ENCODE measurements around the gene ANKRD7. TPM values are rescaled to one million over a fixed set of nuclear protein-coding genes. Genes with fewer than 3 reads are reported as not detected.
A peak's percentile ranks its signal among the peaks of the same experiment; 100 is the strongest.

The ANKRD7 gene, protein sequence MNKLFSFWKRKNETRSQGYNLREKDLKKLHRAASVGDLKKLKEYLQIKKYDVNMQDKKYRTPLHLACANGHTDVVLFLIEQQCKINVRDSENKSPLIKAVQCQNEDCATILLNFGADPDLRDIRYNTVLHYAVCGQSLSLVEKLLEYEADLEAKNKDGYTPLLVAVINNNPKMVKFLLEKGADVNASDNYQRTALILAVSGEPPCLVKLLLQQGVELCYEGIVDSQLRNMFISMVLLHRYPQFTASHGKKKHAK
- 0.27 and 0.74 TPM in 2 replicates for total RNA-seq (2014; rRNA removed; shearing (Covaris generic))
- polyA plus RNA-seq (2015; cell fraction: cytosol; rRNA removed) = 0.08 and 0.51 TPM in 2 replicates
- not detected in 2 replicates for polyA plus RNA-seq (2015; cell fraction: nucleus; rRNA removed)

DNA sequence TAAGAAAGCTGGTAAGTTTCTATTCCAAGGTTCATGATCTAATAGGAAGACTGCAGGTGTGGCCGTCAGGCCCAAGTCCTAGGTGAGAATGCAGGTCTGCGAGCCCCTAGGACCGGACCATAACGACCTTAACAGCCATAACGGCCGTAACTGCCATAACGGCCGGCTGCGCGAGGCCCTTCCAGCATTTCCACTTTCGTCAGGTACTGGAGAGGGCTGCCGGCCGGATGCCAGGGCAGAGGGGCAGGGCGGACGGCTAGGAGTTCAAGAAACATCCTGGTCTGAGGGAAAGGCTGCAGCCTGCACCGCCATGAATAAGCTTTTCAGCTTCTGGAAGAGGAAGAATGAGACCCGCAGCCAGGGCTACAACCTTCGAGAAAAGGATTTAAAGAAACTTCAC lies at the start of gene ANKRD7:
ANKRD7 (plus strand) TSS at position 184 of the 400 bp plus-strand sequence; CDS start at position 311, 127 bp downstream.
- no peak for DNase-seq (ENCODE audit: low read depth)

DNA sequence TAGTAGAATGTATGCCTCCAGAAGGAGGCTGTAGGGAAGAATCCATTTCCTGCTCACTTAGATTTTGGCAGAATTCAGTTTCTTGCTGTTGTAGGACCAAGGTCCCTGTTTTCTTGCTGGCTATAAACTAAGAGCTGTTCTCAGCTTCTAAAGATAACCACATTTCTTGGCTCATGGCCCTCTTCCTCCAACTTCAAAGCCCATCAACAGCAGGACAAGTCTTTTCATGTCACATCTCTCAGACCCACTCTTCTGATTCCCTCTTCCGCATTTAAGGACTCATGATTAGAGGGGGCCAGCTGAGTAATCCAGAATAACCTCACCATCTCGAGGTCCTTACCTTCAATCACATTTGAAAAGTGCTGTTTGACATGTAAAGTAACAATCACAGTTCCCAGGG lies 48.8 kb upstream of the ANKRD7 start:
- no peak for DNase-seq (ENCODE audit: low read depth)

DNA sequence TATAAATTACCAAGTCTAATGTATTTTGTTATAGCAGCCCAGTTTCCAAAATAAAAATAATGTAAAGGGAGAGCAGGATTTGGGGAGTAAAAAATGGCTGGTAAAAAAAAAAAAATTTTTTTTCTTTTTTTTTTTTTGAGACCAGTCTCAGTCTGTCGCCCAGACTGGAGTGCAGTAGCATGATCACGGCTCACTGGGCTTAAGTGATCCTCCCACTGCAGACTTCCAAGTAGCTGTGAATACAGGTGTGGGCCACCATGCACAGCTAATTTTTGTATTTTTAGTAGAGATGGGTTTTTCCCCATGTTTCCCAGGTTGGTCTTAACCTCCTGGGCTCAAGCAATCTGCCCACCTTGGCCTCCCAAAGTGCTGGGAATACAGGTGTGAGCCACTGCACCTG lies 45.3 kb upstream of the ANKRD7 start:
- no peak for DNase-seq (ENCODE audit: low read depth)

DNA sequence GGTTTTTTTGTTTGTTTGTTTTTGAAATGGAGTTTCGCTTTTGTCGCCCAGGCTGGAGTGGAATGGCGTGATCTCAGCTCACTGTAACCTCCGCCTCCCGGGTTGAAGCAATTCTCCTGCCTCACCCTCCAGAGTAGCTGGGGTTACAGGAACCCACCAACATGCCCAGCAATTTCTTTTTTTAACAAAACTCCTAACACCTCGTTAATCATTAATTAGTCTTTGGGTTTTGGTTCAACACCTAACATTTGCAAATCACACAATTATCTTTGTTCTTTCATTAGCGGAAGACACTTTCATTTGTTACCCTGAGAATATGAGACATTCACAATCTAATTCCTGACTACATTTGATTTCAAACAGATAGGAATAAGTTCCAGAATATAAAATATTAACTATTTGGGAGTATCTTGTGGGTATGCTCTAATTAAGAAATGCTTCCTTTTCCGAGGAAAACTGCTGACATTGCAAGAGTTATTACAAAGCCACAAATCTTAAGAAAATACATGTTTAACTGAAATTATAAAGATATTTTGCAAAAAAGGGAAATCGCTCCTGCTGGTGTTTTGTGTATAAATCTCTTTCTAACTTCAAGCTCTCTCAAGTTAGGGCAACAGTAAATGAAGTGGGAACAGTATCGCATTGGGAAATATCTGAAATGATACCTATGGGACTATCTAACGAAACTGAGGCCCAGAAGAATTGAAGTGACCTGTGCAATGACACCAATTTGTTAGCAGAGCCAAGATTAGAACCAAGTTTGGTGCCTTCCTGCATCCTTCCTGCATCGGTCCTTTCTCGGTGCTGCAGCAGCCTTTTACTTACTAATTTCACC lies 41.7 kb upstream of the ANKRD7 start:
- DNase-seq (ENCODE audit: low read depth) = no peak

DNA sequence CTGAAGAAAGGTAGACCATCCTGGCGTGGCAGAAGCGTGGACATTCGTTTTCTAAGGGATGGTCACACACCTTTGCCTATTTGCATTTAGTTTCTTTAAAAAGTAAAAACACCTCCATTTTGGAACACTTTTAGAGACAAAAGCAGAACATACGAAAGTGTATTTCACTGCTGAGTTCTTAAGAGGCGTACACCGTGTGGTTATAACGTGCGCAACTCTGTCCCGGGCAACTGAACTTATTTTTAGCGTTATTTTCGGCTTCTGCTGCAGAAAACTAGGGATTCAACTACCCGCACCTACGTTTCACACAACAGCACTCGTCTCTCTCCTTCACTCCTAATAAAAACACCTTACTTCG lies 41.1 kb upstream of the ANKRD7 start:
- no peak for DNase-seq (ENCODE audit: low read depth)

DNA sequence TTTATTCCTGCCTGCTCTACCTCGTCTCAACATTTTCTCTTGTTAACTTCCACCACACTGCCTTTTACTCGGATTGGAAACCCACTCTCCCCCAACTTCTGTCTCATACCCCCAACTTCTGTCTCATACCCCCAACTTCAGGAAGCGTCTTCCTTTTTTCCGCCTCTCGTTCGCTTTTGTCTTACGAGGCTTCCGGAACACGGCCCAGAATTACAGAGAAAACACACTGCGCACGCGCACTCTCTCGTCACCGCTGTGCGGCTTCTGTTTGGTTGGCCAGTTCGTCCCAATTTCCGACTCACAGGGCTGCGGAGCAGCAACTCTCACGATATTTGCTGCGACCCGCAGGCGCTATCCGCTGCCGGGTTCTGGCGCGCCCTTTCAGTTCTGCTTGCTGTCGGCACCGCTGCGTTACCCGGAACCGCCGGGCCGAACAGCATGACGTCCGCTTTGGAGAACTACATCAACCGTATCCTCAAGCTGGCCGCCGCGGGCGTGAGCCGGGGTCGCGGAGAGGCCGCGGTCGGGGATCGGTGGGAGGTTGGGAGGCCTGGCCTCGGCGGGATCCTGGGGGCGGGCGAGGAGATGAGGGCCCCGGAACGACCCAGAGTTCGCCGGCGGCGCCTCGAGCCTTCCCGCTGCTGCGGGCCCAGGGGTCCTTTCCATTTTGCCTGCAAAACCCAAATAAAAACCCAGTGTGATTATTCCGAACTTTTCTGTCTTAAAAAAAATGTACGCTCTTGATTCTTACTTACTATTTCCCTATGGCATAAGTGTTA lies 40.5 kb upstream of the ANKRD7 start, which contains the start of gene LSM8:
LSM8 (plus strand) TSS at position 379 of the 779 bp plus-strand sequence; CDS start at position 439, 60 bp downstream.
- peak; percentile 97 for DNase-seq (ENCODE audit: low read depth)

DNA sequence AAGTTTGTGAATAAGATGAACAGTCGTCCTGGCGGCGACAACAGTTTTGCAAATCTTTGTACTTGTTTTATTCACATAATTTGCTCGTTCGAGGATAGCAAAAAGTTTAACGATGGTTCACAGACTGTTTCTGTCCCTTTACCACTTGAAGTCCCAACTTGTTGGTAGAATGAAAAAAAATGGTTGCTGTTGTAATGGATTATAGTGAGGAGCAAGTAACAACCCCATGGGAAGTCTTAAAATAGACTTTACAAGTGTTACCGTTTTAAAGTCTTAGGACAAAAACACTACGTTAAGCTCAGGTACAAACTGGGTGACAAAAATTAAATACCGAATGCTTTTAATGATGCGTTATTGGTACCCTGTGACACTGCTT lies 40.0 kb upstream of the ANKRD7 start:
- DNase-seq (ENCODE audit: low read depth) = no peak

DNA sequence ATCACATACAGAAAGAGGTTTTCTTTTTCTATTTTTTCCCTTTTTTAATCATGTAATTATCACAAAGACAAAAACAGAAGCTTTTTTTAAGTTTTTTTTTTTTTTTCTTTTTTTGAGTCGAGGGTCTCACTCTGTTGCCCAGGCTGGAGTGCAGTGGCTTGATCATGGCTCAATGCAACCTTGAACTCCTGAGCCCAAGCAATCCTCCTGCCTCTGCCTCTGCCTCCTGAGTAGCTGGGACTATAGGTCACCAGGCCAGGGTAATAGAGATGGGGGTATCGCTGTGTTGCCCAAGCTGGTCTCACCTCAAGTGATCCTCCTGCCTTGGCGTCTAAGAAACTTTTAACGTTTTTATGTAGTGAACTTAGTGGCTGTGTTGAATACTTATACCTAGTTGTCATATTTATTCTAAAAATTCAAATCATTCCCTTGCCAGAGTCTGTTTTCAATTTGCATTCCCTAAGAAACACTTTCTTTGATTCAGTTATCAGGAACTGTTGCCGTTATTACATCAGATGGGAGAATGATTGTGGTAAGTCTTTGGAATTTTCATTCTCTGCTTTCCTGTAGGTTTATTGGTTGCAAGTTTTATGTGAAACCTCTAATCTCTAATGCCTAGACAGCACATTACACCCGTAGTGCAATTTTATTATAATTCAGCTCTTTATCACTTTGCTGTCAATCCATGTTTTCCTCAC lies 39.2 kb upstream of the ANKRD7 start:
- DNase-seq (ENCODE audit: low read depth) = no peak

DNA sequence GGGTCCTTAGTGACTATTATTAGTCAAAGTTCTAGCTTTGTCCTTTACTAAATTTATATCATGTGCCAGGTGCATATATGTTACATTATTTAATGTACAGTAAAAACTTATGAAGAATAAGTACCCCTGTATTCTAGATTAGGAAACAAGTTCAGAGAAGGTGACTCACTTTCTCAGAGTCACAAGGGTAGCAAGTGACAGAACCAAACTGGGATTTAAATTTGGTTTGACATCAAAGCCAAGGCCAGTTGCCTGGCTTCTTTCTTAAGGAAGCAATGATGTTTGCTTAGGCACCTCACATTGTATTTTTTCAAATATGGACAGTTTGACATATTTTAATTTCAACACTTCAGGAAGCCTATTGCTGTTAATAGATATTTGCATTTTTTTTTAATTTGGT lies 38.0 kb upstream of the ANKRD7 start:
- DNase-seq (ENCODE audit: low read depth) = no peak

DNA sequence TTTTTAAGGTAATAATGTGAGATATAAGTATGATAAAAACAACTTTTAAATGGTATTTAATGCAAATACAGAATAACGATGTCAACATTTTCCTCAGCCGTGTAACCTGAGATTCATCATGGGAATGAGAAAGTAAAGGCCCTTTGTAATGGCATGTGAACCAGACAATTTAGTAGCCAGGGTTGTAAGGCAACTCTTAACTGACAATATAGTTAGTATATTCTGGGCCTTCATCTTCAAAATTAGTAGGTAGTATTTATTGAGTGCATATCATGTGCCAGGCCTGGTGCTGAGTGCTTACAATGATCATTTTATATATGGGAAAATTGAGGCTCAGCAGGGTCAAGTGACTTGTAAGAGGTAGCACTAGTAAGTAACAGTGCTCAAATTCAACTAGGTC lies 29.9 kb upstream of the ANKRD7 start:
- no peak for DNase-seq (ENCODE audit: low read depth)

DNA sequence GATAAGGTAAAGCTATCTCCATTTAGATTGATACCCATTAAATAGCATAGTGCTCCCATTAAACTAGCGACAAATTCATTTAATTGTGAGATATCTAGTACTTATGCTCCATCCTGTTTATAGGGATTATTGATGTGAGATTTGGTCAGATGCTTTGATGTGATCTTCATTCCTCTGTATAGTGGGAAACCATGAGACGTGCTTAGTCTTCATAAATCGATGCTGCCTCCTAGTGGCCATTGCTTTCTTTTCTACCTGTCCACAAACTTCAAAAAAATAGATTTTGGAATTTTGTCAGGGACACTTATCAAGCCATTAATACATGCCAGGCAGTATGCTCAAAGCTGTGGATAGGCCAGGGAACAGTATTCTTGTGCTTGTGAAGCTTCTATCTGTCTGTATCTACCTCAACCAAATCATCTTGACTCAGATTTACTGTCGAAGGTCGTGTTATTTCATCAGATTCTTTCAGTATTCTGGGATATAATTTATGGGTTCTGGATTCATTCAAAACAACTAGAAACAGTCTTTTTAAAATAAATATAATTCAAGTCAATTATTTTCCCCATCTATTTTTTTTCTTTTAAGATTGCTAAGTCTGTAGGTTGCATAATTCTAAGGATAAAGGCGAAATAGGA lies 28.5 kb upstream of the ANKRD7 start:
- peak; percentile 43 for DNase-seq (ENCODE audit: low read depth)

DNA sequence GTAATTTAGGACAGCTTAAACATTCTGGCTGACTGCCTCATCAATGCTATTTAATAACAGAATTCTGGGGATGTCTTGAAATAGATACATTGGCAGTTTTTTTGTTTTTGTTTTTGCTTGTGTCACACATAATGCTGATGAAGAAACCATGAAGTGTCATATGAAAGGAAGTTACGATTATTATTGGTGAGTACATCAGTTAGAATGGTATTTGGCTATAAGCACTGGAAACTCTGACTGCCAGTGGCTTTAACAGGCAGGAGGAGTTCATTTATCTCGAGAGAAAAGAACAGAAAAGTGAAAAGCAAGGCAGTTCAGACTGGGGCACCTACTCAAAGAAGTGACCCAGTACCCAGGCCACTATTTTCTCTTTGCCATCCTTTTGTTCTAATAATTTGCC lies 22.4 kb upstream of the ANKRD7 start:
- no peak for DNase-seq (ENCODE audit: low read depth)

DNA sequence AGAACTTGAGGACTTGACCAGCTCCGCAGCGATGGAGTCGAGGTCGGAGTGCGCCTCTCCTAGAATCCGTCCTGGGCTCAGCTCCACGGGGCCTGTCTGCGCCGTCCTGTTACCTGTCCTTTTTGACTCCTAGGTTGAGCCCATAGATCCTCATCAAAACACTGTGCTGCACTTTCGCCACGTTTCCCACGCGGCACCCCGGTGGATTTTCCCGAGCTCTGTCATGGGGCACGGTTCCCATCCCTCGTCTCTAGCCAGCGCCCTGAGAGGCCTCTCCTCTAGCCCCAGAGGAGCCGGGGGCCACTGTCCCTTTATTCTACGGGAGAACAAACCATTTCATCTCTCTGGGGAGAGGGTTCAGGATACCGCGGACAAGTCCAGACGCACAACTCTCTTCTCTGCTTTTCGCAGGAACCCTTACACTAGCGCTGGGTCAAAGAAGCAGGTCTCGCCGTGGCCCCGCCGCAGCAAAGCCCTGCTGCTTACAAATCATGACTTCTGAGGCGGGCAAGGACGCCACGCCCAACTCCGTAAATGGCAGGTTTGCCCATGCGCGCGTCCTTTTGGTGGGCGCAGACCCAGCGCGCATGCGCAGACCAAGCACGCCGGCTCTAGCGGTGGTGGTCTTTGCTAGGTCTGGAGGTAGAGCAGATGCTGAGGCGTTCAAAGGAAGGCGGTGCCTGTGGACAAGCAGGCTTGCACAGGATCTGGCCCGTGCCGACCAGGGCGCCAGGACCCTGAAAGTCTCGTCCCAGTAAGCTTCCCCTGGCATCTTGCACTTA lies 10.3 kb upstream of the ANKRD7 start:
- DNase-seq (ENCODE audit: low read depth) = peak; percentile 4

DNA sequence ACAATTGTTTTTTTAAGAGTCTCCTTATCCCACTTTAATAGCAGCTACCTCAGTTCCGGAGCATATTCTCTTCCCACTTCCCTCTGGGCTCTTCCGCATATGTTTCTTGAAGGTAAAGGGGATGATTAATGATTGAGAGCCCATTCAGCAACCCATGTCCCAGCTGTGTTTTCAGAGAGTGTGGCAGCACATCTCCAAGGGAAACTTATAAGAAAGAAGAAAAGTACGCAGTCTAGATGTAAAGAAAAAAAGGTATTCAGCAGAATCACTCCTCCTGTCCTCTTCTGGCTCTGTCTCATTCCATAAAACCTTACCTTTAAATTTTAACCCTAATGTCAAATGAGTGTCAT lies 9.7 kb upstream of the ANKRD7 start:
- DNase-seq (ENCODE audit: low read depth) = no peak

DNA sequence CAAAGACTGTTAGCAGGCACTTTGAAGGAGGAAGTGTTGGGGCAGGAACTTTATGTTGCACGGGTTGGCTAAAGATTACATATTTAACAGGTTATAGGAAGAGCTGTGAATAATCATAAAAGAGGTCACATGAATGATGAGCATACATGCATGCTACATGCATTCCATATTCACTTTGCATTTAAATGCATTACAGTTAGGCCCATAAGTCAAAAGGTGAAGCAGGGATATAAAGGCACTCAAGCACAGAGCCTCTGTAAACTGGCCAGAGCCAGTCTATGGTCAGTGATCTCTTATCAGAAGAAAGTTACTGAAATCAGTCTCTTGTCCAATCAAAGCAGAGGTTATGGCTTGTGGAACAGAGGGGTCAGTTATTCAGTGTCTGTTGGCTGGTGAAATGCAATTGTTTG lies 7.3 kb upstream of the ANKRD7 start:
- no peak for DNase-seq (ENCODE audit: low read depth)

DNA sequence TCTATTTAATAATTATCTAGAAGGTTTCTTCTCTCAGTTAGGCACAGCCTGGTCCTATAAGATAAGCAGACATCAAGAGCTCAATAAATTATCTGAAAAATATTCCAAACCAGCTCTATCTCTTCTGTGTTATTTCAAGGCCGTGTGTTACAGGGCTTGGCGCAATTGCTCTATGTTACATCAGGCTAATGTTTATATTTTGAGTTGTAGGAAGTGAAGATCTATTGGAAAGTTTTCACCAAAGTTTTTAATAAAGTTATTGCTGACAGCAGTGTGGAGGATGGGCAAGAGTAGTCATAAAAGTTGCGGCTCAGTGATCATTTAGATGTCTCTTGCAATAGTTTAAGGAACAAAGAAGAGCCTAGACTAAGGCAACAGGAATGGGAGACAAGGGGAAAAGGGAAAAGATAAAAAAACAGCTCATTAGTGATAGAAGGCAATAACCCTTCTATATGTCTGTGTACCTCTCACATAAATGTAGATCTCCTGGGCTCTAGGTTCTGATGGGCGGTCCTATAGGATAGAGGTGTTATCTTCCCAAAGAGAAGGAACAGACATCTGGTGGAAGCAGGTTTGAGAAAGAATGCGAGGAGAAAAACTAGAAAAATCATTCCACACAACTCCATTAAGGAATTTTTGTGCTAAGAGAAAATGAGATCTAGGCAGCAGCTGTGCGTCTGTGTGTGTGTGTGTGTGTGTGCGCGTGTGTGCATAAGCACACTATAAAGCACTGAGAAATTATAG lies 5.9 kb upstream of the ANKRD7 start:
- no peak for DNase-seq (ENCODE audit: low read depth)

DNA sequence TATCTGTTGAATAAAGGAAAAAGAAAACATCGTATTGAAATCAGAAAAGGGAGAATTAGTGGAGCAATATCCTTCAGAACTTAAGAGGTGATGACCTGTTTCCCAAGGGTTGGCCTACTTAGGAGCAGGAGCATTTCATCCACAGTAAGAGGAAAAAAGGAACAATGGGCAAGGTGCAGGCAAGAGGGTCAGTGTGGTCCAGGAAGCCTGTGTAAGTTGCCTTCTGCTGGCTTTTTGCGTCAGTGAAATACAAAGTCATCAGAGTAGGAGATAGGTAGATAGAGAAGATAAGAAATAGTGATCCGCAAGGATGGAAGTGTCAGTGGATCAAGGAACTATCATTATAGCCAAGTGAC lies 5.4 kb upstream of the ANKRD7 start:
- DNase-seq (ENCODE audit: low read depth) = no peak

DNA sequence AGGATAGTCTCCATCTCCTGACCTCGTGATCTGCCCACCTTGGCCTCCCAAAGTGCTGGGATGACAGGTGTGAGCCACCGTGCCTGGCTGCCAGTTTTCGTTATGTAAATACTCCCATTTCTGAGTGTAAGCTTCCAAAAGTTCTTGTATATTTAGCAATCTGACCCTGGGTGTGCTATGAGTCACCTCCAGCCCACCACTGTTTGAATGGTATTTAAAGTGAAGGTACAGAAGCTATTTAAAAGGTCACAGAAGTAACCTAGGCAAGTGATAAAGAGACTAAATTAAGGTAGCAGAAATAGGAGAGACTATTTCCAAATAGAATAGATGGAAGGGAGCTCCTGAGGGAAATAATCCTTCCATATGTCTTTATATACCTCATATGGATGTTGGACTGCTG lies 3.9 kb upstream of the ANKRD7 start:
- DNase-seq (ENCODE audit: low read depth) = peak; percentile 13

DNA sequence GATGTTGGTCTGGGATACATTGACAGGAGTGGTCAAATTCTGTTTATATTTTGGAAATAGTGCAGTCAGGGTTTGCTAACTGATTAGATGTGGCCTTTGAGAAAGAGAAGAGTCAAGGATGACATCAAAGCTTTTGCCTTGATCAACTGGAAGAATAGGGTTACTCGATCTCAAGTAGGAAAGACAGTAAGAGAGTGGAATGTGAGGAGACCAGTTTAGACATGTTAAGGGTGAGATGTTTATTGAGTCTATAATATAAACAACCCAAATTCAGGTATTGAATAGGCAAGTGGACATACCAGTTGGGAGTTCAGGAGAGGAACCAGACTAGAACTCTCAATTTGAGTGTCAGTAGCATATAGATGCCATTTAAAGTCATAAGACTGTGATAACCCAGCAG lies 1.9 kb upstream of the ANKRD7 start:
- DNase-seq (ENCODE audit: low read depth) = no peak
